CD4-positive, alpha-beta T cell treated with Interferon gamma for 1 hour (primary cell): ENCODE measurements around the gene MYOM1.
"Not testable (repeated sequence)": the region's sequence is repeated elsewhere in the genome, so short reads cannot be mapped to it uniquely, and the experiment has no call there.

ENCODE experiments used
- DNase-seq: peaks from one replicate; pipeline ENCODE4 v3.0.0-alpha.2; 2020

Gene MYOM1

DNA sequence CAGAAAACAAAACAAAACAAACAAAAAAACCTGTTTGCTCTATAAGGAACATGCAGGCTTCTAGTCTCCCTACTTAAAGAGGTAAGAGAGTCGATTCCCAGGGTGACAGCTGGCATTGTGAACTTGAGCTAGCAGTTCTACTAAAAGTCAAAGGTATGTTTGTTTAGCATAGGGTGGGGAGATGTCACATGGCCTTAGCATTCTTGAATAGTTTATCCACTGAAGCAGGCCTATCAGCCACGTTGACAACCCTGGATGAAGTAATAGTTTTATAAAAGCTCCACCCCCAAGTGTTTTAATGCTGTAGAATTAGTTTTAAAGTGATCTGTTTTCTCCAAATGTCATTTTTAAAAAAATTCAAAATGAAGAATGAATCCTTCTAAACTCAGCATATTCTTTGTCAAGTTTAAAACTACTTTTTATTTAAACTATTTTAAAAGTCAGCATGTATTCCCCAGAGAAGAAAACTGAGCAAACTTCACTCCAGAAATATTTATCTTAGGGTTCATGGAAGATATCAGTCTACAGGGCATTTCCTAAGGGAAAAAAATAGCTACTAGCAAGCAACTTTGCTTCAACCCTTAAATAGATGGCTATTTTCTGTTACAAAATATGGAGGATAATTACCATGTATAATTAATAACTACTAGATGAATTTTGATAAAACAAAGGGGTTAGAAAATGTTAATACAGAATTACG is 1.7 kb downstream of the MYOM1 start:
- no peak for DNase-seq

DNA sequence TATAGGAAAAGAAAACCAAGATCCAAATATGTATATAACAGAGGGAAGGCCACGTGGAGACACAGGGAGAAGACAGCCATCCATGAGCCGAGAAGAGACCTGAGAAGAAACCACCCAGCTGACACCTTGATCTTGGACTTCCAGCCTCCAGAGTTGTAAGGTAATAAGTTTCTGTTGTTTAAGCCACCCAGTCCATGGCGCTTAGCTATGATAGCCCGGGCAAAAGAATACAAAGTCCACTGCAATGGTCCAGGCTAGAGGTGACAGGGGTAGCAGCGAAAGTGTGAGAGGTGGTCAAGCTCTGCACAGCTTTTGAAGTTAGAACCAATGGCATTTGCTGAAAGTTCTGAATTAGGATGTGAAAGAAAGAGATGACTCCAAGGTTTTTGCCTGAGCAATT is 2.8 kb downstream of the MYOM1 start:
- no peak for DNase-seq

DNA sequence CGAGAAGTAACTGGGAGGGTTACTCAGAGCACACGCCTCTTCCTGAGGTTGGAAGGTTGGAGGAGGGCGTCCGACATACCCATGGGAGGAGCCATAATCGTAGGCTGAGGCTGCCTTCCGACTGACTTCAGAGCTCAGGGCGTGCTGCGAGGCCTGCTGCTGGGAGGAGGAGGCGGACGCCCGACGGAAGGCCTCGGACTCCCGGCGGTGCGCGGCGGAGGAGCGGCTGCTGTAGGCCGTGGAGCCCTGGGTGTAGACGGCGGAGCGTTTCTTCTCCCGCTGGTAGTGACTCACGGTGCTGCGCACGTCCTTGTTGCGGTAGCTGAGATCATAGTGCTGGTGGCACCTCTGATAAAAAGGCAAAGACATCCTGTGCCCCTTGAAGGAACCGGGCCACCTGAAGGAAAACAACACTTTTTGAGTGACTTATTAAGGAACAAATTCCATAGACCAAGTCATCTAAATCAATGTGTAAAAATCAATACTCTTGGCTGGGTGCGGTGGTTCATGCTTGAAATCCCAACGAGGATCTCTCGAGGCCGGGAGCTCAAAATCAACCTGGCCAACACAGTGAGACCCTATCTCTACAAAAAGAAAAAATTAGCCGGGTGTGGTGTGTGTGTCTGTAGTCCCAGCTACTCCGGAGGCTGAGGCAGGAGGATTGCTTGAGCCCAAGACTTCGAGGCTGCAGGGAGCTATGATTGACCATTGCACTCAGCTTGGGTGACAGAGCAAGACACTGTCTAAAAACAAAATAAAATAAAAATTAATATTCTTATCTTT is 4.7 kb downstream of the MYOM1 start:
- DNase-seq: no peak

DNA sequence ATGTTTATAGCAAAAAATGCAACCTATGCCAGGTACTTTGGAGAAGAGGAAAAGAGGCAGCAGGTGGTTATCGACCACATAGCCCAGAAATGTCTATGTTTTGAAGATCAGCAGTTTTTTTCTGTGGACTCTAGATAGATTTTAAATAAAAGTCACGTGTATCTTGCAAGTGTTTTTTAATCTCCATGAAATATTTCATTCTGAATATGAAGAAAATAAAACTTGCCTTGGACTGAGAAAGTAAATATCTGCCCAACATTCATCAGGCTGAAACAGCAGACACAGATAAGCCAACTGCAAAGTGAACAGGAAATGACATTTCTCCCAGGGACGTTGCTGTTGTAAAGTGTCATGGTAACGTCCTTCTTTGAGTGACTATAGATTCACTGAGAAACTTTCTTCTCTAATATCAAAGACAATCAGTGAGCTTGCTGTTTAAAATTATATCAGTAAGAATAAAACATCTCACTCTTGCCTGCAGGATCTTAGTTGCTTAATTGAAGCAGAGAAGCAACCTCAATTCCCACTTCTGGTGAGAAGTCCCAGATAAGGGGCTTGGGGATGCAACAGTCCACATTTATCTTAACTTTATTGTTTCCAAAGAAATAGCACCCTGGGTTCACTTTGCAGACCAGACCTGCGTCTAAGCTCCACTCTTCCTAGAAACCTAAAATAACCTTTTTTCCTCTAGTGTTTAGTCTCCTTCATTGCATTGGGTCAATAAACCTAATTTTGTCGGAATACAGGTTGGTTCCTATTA is 6.3 kb downstream of the MYOM1 start:
- DNase-seq: no peak

DNA sequence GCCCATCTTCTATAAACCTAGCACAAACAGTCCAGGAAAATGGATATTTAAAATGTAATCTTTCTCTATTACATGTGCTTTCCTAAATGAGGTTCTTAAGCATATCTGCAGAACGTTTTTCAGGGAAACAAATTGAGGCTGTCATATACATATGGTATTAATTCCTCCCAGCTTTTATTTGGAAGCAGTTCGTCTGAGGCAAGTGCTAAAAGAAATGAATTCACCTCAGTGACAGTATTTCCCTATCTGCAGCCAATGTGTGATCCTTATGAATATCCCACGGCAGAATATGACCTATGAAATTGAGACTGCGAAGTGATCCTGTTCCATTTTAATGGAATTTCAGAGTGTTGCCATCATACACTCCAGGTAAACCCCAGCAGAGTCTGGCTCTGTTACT is 7.1 kb downstream of the MYOM1 start:
- DNase-seq: no peak

DNA sequence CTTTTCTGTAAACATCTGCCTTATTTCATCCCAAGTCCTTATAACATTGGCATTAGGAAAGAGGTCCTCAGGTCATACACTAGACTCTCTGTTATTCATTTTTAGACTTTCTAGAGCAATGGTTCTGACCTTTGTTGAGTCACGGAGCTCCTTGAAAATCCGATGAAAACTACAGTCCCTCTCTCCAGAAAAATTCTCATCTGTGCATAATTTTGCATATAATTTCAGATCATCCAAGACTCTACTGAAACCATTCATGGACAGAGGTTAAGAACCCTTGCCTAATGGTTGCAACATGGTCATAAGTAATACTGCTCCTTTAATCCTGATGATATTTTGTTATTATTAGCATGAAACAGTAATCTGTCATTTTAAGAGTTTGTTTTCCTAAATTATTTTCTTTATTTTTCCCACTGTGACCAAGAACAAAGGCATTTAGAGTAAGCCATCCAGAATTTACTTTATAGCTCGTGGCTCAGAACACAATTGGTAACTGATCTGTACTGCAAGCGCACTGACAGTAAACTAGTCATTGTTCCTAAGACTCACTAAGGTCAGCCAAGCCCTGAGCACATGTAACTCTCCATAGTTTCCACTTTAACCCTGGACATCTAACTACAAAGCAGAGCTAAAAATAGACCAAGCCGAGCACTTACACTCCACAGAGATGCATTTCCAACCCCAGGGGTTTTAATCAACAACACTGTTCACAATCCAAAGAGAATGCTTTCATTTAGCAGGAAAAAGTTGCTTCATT is 8.4 kb downstream of the MYOM1 start:
- no peak for DNase-seq

DNA sequence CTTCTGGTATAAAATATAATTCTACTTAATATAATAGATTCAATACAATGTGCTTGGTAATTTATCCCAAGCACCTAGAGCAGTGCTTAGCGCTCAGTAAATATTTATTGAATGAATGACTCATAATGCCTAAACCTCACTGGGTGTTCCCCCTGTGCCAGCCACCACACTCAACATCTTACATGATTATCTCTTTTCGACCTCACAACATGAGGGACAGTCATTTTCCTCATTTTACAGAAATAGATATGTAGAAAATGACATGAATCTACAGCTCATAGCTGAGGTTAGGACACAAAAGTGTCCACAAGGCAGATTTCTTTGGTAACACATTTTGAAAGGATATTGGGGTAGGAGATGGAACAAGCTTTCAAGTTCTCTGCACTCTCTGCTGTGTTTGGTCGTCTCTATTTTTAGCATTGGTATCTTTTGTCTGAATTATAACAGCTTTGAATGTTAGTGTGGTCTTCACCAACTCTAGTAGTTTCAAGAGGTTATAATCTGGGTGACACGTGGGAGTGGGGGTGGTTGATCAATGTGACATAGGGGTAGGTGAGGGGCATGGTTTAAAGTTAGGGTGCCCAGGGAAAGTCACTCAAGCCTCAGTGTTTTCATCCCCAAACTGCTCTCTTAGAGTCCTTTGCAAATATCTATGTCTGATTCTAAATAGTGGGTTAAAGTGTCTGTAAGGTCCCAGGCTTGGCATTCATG is 9.8 kb downstream of the MYOM1 start:
- DNase-seq: no peak

DNA sequence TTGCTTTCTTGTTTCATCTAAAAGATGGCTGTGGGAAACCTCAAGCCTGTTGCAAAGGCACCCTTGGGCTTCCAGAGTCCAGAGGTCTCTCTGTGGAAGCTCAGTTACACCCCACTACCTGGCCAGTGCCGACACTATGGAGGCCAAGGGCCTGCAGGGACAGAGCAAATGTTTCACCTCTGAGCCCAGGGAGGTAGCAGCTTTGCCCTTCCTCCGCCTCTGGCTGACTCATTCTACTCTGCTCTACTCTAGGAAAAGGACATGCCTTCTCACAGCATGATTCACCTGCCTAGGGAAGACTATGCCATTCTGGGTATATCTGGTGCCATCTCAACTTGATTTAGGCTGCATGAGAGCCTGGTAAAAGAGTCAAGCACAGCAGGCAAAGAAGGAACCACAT is 12.2 kb downstream of the MYOM1 start:
- no peak for DNase-seq

DNA sequence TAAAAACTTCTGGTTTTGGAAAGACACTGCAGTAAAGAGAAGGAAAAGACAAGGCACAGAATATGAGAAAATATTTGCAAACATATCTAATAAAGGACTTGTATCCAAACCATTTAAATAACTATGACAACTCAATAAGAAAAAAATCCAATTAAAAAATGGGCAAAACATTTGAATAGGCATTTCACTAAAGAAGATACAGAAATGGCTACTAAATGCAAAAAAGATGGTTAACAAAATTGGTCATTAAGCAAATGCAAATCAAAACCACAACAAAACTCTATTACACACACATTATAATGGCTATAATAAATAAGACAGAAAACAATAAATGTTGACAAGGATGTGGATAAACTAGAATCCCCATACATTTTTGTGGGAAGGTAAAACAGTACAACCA is 14.5 kb downstream of the MYOM1 start:
- DNase-seq: no peak

DNA sequence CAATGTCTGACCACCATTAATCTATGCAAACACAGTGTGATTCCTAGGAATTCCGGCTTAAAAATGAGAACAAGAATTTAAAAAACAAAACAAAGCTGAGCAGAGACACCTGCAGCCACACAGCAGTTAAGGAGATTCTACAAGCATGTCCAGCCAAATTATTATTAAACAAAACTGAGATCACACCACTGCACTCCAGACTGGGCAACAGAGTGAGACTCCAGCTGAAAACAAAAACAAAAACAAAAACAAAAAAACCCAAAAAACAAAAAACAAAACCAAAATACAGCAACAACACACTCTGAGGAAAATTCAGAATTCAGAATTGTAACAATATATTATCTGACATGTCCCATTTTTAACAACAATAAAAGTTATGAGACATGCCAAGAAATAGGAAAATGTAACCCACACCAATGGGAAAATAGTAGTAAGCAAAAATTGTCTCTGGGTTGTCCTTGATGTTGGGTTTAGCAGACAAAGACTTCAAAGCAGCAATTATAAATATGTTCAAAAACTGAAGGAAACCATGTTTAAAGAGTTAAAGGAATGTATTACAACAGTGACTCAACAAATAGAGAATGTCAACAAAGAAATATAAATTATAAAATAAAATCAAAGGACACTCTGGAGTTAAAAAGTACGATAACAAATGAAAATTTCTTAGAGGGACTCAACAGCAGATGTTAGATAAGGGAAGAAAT is 19.7 kb downstream of the MYOM1 start:
- no peak for DNase-seq

DNA sequence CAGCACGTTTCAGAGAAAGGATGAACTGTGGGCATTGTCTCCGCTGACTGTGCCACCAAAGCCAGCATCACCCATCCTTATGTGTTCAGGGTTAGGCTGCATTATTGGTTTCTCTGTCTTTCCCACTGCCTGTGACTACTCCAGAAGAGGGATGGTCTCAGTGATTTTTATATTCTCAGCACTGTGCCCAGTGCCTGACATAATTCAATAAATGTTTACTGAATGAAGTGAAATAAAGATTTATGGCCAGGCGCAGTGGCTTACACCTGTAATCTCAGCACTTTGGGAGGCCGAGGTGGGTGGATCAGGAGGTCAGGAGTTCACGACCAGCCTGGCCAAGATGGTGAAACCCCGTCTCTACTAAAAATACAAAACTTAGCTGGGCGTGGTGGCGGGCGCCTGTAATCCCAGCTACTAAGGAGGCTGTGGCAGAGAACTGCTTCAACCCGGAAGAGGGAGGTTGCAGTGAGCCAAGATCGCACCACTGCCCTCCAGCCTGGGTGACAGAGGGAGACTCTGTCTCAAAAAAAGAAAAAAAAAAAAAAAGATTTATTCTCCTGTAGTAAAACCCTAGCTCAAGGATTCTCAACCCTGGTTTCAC is 21.4 kb downstream of the MYOM1 start:
- DNase-seq: not testable (repeated sequence)

DNA sequence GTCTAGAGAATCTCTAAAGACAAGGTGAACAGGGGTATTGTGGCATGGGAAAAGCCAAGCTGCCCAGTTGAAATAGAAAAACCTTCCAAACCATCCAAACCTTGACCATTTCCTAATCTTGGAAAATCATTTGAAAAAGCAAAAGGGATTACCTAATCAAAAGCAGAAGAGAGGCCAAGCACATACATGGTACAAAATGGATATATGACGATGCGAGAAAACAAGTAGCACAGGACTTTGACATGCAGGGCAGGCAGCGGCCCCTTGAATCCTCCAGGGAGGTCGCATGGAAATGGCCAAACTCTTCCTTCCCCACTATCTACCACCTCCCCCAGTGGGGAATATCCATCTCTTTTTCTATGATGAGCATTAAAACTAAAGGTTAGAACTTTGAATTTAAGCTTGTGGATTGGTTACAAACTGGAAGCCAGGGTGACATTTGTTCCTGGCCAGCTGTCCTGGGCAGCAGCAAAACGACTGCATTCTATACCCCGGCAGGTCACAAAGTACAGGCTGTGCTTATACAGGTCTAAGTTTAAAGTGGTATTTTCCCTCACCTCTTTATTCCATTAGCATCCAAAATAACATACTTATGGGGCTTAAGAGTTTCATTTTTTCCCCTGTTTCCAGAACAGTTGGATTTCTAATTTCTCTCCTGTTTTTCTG is 24.7 kb downstream of the MYOM1 start:
- no peak for DNase-seq

DNA sequence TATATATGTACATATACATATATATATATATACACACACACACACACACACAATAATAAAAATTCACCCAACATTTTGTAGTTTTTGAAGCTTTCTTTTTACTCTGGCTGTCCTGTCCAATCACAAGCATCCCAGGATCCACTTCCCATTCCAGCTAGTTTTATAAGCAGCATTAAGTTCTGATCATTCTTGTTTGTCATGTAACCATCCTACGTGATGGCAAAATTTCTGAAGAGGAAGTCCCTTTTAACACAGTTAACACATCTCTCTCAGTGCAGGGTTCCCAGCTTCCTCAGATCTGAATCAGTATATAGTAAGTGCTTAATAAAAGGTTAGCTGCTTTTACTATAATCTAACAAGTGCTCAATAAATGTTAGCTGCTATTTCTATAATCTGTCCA is 26.4 kb downstream of the MYOM1 start:
- no peak for DNase-seq

DNA sequence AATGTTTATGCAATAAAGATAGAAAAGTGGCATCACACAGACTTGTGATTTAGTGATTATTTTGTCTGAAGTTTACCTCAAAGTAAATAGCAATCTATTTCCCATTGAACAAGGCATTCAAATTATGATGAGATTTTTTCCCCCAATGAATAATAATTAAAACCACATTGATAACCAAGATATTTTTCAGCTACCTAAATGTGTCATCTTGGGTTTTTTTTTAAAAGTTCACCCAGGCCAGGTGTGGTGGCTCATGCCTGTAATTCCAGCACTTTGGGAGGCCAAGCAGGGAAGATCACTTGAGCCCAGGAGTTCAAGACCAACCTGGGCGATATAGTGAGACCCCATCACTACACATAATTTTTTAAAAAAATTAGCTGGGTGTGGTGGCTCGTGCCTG is 27.0 kb downstream of the MYOM1 start:
- DNase-seq: no peak

DNA sequence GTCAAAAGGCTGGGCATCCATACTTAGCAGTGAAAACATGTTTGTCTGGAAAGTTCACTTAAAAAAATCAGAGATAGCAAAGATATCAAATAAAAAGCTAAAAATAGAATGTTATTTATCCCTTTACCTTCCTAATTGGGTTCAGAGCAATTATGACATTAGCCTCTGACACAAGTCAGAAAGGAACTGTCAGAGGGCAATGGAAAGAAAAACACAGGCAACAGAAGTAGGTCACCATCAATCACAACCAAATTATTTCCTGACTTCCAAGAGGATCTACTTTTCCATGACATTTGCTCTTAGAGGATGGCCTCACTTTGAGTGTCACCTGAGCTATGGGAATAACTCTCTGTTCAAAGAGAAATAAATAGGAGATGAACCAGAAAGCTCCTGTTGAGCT is 27.5 kb downstream of the MYOM1 start:
- no peak for DNase-seq

DNA sequence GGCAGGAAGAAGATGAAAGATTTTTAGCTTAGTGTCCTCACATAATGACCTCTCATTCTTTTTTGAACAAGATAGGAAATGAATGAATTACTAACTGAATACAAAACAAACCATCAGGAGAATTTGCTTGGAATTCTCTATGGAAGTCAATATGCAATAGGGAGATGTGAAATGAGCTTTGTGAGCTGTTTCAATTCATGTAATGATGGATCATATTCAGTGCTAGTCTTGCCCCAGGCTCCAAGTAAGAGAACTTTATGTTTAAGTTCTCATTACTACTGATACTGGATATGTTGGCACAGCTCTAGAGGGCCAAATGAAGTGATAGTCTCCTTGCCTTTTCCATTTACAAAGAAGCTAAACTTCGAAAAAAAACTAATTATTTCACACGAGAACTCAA is 29.2 kb downstream of the MYOM1 start:
- no peak for DNase-seq

DNA sequence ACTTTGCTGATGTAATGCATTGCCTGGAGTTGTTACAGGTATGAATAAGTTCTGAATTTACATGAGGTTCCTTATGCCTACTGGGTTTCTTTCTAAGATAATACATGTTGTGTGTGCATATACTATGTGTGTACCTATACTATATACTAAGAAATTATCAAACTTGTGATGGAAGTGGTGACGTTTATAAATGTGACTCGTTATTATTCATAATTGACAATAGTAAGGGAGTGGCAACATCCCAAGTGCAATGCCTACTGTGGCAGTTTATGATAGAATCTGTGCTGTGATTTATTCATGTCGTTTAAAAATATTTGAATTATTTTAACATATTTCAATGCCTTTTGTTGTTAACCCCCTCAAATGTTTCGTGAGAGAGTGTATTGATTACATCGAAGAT is 29.9 kb downstream of the MYOM1 start:
- no peak for DNase-seq

DNA sequence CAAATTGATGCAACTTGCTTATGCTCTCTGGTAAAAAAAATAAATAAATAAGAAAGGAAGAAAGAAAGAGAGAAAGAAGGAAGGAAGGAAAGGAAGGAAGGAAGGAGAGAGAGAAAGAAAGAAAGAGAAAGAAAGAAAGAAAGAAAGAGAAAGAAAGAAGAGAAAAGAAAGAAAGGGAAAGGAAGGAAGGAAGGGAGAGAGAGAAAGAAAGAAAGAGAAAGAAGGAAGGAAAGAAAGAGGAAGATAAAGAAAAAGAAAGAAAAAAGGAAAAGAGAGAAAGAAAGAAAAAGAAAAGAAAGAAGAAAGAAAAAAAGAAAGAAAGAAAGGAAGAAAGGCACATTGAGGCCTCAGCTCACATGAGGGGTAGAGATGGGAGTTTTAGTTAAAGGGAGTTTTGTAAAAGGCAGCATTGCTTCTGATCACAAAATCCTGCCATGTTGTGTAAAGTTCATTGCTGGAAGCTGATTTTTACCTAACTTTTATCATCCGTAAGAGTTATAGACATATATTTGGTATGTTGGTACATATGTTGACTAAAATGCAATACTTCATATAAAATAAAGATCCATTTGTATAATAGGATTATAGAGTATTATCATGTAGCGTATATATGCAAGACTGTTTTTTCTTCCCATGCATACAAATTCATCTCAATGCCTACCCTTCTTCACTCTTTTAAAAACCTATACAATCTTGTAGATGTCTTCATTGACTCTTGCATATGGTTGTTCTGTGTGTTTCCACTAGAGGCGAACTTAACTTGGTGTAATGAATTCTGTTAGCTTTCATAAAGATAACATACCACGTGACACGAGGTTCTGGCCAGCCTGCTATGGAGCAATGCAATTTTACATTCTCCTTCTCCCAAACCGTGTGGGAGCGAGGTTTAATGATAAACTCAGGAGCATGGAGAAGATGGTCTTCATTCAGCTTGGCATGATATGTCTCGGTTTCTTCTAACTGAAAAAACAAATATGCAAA is 32.8 kb downstream of the MYOM1 start:
- DNase-seq: no peak

DNA sequence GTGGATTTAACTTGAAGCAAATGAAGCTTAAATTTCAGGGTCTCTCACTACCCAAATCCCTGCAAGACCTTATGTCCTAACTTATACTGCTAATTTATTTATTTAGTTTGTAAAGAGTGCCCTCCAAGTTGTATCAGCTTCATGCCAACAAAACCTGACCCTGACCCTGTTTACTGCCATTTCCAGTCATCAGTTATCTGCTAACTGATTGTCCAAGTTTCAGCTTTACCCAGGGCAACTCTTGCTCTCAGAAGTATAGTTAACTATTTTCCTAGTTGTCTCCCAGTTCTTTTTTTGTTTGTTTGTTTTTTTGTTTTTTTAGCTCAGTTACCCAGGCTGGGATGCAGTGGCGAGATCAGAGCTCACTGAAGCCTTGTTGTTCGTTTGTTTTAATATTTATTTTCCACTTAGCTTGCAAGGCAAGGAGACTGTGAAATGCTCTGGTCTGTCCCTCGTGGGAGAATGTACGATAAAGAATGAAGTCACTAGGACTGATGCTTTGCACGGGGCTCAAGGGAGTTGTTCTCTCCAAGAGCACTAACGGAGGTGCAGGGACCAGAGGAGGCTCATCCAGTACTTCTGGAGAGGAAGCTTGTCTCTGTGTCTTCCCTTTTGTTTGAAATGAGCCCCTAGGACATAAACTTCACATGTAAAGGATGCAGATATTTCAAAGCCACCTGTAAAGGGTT is 35.3 kb downstream of the MYOM1 start:
- no peak for DNase-seq
